HG03135 (cell line): Measurements from ENCODE around the gene AOPEP.

Experiments
- ATAC-seq: cut with Tn5 transposase; IDR thresholded peaks from one replicate; pipeline ENCODE4 v1.9.1; 2021; ENCODE audit warnings: mild to moderate bottlenecking, moderate library complexity; ENCODE audit not compliant: unreplicated experiment

The AOPEP gene

DNA sequence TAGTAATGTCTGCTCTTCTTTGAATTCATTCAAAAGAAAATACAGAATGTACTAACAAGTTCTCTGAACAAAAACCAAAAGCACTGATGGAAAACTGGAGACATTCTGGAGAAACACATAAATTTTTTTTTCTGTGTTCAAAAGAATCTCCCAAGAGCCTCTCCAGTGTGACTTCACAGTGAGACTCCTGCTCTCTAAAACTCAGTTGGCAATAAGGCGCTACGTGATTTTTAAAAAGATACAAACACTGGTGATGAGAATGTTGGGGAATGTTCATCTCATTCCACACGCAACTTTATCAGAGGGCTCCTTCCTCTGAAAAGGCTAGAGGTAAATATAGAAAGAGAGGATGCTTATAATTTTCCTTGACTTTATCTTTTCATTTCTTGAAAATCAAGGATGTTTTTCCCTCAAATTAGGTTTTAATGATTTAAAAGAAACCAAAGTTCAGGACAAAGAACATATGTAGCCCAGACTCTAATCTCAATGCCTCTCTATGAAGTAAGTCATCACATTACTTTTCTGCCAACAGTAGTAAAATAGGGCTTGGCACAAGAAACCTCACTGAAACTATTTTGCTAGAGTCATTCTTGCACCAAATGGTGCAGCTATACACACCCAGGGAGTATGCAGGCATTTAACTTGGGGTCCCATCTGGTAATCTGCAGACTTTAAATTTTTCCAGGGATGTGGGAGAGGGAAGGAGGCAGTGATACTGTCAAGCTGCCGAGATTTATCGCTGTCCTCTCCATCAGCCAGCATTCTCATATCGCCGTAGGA lies 12.9 kb upstream of the AOPEP start:
- no peak for ATAC-seq

DNA sequence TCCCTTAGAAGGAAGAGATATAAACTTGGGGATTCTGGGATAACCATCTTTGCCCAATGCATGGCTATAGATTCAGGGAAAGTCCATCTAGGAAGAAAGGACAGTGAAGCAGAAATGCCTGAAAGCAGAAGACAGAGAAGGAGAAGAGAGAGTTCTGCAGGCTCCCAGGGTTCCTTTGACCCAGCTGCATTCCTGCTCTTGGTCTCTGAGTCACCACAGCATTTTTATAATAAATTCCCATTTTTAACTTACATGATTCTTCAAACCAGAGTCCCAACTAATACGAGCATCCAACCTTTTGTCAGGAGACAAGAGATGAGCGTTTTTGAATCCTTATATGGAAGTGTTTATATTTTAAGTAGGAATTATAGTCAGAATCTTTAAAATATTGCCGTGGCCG lies 12.0 kb upstream of the AOPEP start:
- no peak for ATAC-seq

DNA sequence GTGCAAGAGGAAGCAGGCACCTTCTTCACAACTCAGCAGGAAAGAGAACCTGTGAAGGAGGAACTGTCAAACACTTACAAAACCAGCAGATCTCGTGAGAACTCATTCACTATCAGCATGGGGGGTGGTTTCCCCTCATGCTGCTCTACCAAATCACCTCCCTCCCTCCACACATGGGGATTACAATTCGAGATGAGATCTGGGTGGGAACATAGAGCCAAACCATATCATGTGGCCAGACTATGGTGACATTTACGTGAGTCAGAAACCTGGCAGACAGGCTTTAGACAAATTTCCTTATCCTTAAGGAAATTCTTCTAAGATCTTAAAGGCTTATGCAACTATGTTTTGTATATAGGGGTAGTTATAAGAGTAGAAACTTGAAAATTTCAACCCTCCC lies 8.7 kb upstream of the AOPEP start:
- ATAC-seq: no peak

DNA sequence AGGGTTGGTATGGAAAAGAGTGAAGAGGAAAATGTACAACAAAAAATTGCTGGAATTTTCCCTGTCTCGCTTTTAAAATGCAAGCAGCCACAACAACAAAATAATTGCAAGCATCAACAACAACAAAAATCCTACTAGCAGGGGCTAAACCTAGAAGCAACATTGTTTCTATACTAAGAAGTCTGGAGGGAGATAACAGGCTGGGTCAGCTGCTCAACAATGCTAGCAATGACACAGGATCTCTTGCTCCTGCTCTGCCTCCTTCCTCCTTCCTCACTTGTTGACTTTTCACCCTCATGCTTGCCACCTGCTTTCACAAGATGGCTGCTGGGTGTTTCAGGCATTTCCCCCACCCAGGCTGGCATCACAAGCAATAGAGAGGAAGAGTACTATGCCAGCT lies 7.6 kb upstream of the AOPEP start:
- no peak for ATAC-seq

DNA sequence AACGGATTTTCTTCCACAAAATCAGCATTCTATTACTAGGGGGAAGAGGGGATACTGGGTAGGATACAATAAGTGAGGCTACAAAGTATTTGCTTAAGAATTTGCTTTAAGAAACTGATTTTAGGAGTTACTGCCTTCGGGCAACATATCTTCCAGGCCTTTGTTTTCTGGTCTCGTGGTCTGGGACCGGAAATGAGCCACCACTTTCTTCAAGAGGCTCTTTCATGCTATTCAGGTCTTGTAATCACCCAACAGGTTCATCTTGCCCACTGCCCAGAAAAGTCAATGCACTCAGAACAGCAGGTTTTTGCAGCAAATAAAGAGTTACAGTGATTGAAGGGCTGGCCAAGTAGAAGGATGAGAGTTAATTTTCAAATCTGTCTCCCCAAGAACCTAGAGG lies 6.6 kb upstream of the AOPEP start:
- no peak for ATAC-seq

DNA sequence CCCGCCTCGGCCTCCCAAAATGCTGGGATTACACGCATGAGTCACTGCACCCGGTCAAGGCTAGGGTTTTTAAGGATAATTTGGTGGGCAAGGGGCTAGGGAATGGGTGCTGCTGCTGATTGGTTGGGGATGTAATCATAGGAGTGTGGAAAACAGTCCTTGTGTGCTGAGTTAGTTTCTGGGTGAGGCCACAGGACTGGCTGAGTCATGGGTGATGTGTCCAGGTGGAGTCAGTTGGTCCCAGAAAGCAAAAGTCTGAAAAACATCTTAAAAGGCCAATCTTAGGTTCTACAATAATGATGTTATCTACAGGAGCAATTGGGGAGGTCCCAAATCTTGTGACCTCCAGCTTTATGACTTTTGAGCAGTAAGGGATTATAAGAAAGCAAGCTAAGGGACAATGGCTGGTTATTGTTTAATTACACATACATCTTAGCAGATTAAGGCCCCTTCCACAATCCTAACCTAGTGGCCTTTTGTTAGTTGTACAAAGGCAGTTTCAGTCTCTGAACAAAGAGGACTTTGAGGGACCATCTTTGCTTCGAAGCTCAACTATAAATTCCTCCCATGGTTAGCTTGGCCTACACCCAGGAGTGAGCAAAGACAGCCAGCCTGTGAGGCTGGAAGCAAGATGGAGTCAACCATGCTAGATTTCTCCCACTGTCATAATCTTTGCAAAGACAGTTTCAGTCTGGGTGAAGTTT lies 5.5 kb upstream of the AOPEP start:
- ATAC-seq: no peak

DNA sequence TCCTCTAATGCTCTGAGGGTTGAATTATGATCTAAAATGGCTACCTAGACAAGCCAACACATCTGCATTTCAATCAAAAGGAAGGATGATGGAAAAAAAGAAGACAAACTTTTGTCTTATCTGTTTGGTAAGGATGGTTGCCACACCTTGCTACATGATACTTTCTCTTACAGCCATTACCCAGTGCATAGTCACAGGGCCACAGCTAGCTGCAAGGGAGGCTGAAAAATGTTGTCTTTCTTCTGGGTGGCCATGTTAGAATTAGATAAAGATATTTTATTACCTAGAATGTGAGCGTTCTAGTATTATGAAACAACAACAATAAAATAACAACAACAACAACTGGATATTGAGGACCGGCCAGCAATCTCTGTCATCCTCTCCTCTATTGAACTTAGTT lies 4.7 kb upstream of the AOPEP start:
- no peak for ATAC-seq

DNA sequence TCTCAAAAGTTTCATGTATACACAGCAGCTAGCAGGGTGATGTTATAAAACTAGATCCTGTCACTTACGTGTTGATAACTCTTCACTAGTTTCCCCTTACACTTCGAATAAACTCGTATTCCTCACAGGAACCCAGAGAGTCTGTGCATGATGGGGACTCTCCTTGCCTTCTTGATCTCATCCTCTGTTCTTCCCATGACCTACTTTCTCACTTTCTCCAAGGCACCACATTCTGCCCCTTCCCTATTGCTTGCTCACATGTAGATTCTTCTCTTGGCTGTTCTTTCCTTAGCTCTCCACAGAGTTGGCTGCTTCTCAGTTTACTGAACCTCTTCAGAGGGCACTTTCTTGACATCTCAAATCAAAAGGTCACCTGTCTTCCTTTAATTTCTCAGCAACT lies 1.2 kb upstream of the AOPEP start:
- ATAC-seq: no peak

DNA sequence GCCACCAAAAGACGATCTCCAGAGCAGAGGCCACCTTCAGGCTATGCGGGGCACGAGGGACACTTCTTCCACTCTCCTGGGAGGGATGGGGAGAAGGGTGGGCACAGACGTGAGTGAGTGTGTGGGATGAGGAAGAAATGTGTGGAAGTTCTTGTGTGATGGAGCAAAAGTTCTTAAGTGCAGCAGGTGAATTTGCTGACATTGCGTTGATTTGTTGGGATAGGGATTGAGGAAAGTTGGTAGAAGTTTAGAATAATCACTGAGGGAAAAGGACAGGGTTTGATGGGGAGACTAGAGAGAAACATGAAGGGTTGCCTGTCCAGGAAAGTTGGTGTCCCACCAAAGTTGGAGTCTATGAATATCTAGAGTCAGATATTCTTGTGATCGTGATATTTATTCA lies 2.2 kb downstream of the AOPEP start:
- no peak for ATAC-seq

DNA sequence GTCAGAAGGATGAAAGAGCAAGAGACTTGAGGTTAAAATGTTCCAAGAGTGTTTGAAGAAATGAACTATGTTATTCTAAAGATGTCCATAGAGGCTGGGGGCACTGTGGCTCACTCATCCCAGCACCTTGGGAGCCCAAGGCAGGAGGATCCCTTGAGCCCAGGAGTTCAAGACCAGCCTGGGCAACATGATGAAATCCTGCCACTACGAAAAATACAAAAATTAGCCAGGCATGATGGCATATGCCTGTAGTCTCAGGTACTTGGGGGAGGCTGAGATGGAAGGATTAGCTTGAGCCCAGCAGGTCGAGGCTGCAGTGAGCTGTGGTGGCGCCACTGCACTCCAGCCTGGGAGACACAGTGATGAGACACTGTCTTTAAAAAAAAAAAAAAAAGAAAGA lies 2.7 kb downstream of the AOPEP start:
- ATAC-seq: no peak

DNA sequence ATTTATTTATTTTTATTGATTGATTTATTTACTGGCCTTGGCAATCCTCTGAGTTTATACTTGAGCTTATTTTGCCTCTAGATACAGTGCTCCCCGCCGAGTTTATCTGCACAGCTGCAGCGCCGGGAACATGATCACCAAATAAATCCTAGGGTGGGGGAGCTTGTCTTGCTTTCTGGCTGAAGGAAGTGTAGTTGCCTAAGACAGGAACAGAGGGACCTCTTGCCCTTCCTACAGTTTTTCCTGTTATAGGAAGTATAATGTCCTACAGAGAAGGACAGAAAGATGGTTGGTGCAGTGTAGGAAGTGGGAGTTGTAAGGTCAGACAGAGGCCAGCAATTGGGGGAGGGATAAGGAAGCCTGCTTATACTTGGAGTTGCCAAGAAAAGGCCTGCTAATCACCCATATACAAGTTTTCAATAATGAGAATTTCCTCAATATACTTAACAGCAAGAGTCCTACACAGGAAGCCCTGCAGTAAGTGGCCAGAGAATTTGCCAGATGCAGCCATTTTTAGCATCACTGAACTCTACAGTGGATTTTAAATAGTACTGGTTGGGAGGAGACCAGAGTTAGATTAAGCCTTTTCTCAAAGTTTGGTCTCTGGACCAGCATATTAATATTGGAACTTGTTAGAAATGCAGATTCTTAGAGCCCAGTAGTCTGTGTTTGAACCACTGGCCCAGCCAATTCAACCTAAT lies 7.7 kb downstream of the AOPEP start:
- ATAC-seq: no peak

DNA sequence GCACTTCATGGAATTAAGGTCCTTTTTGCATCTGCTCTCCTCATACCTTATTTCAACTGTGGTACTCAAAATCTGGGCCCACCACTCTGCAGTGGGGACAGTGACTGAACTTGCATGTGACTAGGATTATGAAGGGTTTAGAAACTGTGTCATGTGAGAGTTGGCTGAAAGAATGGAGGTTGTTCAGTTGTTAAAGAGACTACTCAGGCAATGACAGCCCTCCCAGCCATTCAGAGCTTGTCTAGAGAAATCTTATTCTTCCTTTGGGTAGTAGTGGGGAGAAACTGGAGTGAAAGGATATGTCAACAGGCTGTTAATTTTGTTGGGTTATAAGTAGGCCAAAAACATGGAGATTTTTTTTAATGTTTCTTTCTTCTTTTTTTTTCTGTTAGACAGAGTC lies 10.3 kb downstream of the AOPEP start:
- no peak for ATAC-seq

DNA sequence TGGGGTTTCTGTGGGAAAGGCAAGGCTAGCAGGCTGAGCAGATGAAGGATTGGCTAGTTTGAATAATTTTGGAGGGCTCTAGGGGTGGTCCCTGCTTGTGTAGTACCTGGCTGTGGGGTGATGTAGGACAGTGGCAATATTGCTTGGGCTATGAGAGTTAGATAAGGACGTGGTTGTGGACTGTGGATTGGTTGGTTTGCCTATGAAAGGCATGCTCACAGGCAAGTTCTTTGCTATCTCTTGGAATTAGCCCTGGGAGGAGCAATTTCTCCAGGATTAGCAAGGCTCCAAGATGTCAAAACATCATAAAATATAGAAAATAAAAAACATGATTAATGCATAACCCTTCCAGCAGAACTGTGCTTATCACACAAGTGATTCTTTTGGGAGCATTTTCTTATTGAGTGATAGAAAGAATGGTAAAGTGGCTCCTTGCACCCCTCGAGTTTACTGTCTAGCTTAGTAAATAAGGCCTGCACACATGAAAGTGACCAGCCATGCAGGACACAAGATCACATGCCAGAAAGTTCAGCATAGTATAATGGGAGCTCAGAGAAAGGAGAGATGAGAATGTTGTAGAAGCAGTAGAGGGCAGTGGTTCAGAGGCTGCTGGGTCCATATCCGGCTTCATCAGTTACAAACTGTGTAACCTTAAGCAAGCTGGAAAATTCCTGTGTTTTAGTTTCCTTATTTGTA lies 13.8 kb downstream of the AOPEP start:
- ATAC-seq: no peak

DNA sequence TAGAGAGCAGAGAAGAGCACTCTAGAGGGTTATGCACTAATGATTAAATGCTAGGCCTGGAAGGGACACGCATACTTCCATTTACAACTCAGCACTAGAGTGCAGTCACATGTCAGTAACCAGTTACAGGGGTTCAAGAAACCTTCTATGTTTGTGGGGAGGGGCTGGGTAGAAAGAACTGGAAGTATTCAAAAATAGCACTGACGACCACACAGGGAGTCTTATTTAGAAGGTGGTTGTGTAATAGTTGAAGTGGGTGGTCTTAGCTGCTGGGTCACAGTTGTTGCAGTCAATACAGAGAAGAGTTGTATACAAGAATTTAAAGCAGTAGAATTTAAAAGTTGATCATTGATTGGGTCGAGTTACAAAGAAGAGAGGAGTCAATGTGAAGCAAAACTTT lies 15.4 kb downstream of the AOPEP start:
- ATAC-seq: no peak

DNA sequence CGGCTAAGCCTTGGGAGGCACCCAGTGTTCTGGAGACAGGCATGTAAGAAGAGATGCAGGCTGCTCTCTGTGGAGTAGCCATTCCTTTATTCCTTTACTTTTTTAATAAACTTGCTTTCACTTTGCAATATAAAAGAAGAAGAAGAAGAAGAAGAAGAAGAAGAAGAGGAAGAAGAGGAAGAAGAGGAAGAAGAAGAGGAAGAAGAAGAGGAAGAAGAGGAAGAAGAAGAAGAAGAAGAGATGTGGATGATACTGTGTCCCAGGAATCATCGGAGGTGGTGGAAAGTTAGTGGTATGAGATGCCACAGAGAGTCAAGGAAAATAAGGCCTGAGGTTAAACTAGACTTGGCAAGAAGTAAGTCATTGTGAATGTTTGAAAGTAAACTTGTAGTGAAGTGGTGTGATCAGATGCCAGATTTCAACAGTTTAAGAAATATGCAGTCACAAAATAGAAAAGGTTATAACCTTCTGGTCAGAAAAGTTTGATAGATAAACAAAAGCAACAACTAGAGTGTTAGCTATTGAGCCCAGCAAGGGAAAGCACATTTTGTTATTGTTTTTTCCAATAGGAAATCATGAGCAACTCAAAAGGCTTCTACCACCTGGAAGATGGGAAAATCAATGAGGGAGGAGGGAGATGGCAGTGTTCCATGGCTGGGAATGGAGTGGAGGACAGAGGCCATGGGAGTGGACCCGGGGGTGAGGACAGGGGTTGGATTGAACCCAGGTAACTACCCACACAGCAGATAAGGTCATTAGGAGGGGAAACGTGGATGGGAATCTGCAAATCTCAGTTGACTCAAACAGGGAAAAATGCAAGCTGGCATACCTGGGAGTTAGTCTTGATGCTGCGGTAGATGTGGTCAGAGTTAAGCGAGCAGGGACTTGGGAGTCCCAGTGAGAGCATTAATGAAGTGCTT lies 16.8 kb downstream of the AOPEP start:
- ATAC-seq: no peak

DNA sequence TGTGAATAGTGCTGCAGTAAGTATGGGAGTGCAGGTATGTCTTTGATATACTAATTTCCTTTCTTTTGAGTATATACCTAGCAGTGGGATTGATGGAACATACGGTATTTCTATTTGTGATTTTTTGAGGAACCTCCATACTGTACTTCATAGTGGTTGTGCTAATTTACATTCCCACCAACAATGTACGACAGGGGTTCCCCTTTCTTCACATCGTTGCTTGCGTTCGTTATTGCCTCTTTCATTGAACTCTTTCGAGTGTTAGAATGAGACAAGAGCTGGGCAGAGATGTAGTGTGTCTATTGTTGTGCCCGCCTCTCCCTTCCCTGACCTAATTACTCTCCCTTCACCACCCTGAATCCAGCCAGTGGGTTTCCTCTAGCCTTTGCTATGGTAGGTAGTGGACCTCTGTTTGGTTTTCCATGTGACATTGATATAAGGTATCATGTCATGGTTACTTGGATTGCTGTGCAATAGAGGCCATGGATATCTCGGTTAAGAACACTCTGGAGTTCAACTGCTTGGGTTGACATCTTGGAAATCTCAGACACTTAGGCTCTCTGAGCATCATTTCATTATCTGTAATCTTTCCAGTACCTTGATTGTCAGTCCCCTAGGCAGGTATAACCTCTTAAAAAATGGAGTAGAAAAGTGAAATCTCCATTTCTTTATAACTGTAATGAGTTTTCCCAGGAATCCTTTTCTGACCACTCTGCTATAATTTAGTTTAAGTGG lies 19.5 kb downstream of the AOPEP start:
- no peak for ATAC-seq

DNA sequence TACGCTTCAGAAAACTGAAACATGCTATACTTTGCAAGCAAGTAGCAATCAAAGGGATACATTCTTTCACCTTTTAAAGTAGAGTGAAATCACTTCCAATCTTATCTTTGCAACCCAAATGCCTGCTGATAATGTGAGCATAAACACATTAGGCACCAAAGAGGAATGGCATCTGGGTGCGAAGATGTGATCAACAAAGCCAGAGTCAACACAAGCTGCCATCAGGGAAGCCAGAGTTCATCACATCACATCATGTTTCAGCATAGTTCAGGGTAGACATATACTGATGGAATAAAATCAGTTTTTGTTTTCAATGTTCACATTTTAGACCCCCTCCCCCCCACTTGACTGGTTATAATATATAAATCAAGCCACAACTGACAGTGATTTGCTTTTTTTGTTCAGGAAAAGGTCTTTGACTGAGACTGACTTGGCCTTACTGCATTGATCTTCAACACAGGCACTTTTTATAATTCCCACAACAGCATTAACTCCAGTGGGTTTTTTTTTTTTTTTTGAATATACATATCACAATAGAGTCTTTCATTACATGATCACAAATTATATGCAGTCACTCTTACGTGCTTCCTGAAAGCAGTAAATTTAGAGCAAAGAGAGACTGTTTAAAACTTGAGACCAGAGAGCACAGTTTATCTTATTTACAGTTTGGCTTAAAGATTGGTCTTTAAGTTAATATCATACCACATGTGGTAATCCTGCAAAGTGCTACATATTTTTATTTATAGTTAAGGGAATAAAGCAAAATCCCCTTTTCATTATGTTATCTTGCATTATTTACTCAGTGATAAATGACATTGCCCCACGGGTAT lies 20.3 kb downstream of the AOPEP start:
- ATAC-seq: no peak

DNA sequence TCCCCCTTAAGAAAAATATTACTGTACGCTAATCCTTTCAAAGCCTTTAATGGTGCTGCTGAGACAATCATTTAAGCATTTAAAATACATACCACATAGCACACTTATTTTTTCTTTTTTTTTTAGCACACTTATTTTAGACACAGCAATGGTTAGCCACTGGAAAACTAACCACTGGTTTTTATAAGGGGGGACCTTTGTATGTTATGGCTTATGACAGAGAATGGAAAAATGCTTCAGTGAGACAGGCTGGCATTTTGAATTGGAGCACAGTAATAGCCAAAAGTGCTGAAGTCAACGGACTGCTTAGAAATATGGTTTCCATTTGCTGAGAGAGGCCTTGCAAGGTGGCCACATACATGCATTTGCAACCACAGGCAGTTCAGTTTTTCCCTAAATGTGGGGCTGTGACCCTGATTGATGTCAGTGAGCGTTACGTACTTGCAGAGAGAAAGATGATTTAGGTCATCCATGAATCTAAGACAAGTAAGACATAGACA lies 28.5 kb downstream of the AOPEP start:
- no peak for ATAC-seq

DNA sequence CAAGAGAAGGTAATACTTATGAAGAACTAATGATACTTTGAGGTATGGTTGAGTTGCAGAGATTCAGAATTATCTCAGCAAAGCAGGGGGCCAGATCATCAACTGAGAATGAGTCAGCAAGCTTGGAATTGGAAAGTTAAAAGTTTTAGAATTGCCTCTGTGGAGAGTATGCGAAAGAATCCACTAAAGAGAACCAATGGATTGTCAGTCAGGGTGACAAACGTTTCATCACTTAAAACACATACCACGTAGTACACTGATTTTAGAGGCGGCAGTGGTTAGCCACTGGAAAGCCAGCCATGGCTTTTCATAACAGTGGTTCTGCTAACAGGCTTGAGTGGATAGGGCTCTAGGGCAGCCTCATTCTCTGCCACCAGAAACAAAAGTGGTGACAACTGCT lies 30.7 kb downstream of the AOPEP start:
- ATAC-seq: no peak
